HG03175 (cell line): ENCODE data around the gene CASK.
"Not testable (repeated sequence)": the region's sequence is repeated elsewhere in the genome, so short reads cannot be mapped to it uniquely, and the experiment has no call there.

ENCODE experiments used
- ATAC-seq: cut with Tn5 transposase; IDR thresholded peaks from one replicate; pipeline ENCODE4 v1.9.1; 2021; ENCODE audit warnings: mild to moderate bottlenecking, moderate library complexity; ENCODE audit not compliant: unreplicated experiment

Gene CASK

DNA sequence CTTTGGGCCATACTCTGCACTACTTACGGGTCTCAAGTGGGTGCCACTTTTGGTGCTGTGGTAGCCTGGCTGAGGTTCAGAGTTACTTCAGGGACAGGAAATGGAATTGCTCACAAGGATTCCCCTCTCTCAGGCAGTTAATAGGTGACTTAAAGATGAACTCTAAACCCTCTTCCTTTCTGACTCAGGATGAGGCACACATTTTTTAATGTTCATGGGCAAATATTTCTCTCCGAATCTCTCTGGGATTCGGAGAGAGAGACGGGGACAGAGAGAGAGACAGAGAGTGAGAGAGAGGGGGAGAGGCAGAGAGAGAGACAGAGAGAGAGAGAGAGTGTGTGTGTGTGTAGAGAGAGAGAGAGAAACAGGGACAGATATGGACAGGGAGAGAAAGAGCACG lies 396.4 kb downstream of the CASK start:
- no peak for ATAC-seq

DNA sequence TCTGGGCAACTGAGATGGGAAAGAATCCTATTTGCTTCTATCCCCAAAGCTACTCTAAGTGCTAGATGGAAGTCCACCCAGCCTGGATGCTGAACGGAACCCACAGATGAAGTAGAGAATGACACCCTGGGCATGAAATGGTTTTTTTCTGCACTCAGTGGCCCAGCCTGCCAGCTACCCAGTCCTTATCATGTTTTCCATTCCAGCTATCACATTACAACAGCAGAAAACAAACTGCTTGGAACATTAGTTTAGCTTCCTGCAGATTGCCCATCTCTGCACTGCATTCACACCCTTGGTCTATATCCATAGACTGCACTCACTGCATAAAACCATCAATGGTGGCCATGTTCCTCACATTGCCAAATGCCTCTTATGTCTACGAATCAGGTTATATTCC lies 397.1 kb downstream of the CASK start:
- no peak for ATAC-seq

DNA sequence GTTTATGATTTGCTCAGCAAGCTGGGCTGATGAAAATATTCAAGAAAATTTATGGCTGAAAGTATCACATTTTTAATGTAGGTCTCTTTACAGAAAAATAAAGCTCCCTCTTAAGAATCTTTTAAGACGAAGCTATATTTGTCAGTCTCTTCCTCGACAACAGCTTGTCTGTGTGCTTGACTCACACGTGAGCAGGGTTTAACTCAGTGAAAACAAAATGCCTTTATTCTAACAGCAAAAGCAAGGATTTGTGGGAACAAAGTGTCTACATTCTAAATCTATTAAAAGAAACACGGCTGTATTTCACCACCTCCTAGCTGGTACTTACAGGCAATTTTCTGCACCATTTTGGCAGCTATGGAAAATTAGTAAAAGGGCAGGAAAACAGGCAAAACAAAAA lies 400.7 kb downstream of the CASK start:
- no peak for ATAC-seq

DNA sequence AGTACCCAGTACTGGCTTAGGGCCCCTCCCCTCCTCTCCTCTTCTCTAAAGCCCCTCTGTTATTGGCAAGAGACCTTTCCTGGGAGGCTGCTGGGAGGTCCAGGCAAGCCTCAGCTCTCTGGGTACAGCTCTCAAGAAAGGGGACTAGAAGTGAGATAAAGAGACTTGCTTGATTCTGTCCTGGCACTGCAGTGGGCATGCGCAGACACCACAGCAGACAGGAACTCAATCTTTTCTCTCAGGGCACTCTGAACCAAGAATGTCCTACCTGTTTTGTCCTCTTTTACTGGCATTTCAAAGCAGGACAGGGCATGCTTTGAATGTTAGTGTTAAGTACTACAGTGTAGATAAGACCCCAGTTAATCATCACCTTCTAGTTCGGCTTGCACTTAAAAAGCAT lies 401.3 kb downstream of the CASK start:
- no peak for ATAC-seq

DNA sequence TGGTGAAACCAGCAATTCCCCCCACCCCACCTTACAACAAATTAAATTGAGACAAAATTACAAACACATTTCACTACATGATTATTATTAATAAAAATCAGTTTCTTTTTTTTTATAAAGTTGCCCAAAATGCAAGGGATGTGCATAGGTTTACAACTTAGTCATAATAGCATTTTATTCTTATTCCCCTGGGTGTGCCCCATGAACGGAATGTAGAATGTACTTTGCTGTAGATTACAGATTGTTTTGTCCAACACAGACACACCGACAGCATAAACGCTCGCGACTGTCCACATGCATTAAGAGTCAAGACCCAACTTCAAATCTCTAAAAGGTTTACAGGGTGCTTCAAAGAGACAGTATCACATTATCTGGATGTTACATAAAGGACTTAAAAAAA lies 403.9 kb downstream of the CASK start:
- ATAC-seq: no peak

DNA sequence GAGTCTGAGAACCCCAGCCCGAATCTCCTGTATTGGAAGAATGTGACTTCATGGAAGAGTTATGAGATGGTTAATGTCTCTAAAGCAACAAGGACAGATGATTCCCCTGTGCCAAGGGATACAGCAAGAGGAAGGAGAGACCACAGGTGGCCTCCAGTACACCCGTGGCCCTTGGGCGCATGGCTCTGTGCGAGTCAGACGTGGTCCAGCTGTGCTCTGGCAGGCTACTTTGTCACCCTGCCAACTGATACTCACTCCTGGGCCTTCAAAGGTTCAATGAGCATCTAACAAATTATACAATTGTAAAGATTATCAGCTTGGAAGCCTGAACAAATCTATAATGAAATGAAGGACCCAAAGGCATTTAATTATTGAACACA lies 404.5 kb downstream of the CASK start:
- no peak for ATAC-seq

DNA sequence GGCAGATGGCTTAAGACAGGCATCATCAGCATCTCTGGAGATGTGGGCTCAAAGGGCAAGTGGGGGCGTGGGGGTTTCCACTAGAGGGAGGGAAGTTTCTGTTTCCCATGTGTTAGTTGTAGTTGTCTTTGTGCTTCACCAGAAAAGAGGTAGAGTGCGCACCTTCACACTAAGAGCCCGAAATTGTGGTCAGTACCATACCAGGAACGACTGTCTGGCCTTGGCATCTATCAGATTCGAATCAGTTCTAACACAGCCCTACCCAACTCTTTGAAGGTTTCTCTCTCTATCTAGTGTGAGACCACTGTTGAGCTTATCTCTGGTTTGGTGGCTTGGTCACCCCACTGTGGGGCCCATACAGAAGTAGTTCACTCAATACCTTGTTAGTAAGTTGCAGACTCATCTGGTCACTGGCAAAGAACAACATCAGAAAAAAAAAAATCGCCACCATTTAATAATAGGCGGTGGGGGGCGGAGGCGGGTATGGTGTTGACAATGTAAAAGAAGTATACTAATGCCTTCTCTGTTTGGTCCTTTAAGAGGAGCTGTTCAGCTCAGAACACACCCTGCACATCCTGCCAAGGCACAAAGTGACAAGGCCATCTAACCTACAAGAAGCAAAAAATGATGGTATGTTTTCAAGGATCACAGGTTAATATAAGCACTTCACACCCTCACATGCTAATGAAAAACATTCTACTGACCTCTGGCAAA lies 405.1 kb downstream of the CASK start:
- ATAC-seq: no peak

DNA sequence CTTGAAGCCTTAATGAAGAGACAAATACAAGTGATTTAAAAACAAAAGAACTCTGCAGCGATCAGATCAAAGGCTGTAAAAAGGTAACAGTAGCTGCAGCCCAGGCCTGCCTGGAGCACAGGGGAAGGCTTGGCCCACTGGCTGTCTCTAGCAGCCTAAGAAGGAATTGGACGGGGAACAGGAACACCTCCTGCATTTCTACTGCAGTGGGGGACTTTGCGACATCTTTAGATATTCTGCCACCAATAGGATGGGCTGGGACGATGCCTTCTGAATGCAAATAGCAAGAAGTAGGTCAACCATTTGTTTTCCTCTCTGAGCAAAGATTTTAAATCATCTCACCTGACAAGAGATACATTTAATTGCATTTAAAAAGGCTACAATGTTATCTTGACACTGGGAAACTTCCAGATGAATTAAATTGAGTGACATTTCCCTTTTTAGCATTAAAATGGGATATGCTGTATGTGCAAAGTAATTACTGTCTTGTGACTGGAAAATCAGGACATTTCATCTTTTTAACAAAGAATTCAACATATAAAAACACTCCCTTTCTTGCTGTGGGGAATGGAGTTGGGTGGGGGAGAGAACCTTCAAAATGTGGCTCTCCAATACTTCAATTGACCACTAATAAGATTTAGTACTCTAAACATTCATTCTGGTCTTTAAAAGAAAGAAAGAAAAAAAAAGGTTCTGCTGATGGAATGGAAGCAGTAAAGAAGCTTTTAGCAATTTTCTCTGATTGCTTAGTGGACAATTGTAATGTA lies 406.2 kb downstream of the CASK start:
- ATAC-seq: no peak

DNA sequence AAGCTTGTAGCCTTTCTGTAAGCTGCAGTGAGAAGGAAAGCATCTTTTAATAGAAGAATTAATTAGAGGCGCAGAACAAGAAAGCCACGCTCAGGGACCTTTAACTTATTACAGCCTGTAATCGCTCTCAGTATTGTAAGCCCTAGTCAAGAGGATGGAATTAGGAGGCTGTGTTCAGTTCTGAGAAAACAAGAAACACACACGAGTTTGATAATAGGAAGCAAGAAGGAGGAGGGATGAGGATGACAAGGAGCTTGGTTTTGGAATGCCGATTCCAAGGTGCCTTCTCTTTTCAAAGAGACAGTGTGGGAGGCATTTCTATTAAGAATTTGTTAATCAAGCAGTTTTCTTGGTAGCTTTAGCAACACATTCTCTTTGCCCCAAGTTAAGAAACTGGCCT lies 406.9 kb downstream of the CASK start:
- no peak for ATAC-seq

DNA sequence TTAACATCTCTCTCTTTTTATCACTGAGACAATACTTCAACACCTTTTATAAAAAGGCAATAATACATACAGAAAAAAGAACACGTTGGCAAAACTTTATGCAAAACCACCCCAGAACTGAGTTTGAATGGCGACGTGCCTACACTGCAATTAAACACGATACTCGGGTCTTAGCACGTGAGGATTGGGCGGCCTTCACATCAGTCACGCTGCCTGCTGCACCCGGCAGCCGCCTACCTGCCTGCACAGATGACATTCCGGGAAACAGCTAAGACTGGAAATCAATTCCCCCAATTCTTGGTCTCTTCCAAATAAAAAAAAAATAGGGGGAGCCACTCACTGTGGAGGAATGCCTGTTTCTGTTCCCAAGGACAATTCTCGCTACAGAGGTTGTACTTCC lies 408.0 kb downstream of the CASK start:
- ATAC-seq: no peak

DNA sequence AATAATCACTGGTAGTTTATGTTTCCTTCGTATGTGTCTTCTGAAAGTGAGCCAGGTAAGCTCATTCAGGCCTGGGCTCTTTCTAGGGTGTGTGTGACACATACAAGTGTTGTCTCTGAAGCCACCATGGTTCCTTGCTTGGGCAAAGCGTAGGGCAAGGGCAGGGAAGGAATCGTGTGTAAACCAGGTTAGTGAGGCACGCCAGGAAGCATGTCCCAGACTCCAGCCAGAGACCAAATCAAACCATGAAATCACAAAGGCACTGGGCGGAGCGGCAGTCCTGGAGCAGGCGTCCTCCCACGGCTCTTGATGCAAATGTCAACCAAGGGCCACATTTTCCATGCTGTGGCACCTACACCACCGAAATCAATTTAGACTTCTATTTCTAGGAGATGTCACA lies 409.2 kb downstream of the CASK start:
- no peak for ATAC-seq

DNA sequence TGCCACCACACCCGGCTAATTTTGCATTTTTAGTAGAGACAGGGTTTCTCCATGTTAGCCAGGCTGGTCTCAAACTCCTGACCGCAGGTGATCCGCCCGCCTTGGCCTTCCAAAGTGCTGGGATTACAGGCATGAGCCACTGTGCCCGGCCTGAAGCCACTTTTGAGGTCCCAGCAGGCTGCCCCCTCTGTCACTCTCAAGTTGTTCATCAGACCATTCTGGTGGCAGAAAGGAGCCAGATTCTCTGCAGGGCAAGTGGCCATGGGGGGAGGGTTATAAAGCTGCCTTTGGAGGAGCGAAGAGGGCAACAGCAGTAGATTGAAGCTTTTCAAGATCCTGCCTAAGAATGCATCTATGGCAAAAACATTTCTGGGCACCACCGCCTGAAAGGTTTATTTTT lies 410.5 kb downstream of the CASK start:
- ATAC-seq: not testable (repeated sequence)

DNA sequence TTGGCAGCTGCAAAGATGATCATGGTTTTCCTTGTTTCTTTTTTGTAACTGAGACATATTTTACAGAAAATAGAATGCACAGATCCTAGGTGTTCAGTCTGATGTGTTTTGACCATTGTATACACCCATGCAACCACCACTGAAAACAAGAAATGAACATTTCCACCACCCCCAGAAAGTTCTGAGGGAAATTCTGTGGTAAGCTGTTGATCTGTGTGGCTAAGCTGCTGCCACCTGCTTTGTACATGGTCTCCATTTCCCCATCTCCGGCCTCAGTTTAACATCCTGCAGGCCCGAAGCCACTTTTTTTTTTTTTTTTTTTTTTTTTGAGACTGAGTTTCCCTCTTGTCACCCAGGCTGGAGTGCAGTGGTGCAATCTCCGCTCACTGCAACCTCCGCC lies 411.0 kb downstream of the CASK start:
- ATAC-seq: peak; percentile 88

DNA sequence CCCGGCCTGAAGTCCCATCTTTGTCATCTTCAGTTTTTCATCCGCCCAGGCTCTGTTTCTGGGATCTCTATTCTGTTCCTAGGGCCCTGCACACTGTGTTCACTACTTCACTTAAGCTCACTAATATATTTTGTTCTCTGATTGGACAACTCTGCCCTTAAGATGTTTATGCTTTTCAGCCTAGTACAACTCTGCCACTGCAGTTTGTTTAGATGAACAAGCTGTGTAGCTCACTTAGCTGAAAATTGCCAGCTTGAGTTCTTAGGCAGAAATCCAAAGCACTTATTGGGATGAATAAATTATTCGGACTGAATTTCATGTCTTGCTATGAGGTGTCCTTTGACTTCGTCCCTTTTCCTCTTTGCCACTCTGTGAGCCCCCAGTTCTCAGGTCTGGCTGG lies 415.4 kb downstream of the CASK start:
- no peak for ATAC-seq

DNA sequence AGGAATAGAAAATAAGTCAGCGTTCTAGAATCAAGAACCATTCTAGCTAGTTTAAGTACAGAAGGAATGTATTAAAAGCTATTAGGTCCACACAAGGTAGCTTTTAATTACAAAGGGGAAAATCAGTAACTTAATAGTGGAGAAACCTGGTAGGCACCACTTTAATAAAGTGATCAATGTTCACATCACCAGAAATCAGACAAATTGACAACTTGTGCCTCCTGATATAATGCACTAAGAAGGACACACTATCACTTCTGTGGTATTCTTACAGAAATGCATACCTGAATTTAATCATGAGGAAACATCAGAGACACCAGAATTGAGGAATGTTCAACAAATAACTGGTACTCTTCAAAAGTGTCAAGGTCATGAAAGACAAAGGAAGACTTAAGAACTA lies 421.4 kb downstream of the CASK start:
- no peak for ATAC-seq

DNA sequence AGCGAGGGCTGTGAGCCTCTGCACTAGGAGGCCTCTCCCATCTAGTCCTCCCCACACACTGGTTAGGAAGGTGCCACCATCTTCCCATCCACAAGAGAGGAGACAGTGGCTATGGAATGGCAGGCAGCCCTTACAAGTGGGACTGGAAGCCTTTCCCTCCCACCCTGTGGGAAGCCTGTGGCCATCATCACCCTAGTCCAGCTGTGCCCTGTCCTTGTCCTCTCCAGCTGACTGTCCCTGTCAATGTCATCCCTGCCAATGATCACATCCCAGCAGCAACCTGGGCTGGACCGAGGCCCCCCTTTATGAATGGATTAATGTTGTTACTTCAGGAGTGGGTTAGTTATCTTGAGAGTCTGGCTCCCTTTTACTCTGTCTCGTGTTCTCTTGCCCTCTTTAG lies 423.4 kb downstream of the CASK start:
- ATAC-seq: no peak

DNA sequence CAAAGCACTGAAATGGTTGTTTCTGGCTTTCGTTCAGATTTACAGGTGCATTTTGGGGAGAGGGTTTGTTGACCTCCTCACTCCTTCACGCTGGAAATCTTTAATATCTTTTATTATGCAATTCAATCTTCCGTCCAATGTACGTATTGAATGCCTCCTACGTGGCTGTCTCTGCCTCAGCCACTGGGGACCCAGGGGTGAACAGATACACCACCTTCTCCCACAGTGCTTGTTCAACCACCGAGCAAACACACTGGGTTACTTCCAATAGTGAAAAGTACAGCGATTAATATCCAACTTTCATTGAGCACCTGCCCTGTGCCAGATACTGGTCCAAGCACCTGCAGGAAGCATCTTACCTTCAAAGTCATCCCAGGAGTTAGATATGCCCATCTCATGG lies 424.2 kb downstream of the CASK start:
- ATAC-seq: no peak

DNA sequence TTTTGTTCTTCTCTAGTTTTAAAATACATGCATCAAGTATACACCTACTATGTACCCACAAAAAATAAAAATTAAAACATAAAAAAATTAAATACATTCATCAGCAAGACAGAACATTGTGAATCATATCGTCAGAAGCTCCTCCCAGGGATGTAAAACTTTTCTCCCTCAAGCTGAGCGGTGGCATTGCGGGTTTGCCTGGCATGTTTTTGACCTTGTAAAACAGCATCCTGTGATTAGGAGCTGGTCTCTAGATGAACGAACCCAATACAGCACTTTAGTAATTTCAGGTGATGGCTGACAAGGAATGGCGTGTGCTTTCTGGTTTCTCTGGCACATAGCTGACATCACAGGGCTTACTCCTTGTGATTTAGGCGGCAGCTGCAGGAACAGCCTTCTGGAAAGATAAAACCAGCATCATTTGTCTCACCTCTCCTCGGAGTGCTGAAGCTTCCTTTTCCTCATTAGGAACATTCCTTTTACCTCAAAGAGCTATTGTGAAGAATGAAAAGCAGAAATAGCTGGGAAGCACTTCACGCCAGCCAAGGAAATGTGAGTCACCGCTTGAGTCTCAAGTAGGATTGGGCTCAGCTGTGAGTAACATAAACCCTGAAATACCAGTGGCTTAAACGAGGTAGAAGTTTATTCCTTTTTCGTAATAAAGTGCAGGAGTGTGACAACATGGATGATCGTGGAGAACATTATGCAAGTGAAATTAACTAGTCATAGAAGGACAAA lies 431.9 kb downstream of the CASK start:
- no peak for ATAC-seq

DNA sequence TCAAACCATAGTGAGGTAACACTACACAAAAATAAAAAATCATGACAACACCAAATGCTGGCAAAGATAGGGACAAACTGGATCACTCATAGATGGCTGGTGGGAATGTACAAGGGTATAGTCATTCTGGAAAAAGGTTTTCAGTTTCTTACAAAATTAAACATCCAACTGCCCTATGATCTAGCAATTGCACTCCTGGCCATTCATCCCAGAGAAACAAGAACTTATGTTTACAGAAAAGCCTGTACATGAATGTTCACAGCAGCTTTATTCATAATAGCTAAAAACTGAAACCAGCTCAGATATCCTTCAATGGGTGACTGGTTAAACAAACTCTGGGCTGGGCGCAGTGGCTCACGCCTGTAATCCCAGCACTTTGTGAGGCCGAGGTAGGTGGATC lies 432.9 kb downstream of the CASK start:
- ATAC-seq: no peak

DNA sequence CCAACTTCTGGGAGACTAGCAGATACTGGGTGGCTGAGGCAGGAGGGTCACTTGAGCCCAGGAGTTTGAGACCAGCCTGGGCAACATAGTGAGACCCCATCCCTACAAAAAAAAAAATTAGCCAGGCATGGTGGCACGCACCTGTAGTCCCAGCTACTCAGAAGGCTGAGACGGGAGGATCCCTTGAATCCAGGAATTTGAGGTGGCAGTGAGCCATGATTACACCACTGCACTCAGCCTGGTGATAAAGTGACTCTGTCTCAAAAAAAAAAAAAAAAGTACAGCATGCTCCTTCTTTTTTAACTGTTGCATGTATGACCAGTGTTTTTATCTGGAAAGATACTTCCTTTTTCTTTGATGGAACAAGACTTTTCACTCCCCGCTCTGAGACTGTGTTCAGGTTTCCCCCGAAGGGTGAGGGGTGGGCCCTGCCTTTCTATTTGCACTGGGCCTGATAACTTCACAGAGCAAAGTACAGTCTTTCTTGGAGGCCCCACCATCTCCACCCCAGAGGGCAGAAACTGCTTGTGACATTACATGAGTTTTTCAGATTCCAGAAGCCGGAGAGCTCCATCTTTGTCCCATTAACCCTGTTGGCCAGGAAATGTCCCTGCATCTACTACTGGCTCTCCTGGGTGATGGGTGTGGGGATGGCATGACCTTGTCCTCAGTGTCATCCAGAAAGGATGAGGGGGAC lies 441.1 kb downstream of the CASK start:
- no peak for ATAC-seq
